ENCODE measurements around the gene CASQ2.

- TF ChIP-seq CTCF (IDR thresholded peaks at IDR 0.05) (no peak), ZFX (IDR thresholded peaks at IDR 0.05; ENCODE audit: borderline replicate concordance) (no peak)
Observed at GRCh38 chr1:115813727-115814126, 45.2 kb upstream of the CASQ2 start.
